ENCODE measurements around the gene SUPT6H.

Gene SUPT6H

DNA sequence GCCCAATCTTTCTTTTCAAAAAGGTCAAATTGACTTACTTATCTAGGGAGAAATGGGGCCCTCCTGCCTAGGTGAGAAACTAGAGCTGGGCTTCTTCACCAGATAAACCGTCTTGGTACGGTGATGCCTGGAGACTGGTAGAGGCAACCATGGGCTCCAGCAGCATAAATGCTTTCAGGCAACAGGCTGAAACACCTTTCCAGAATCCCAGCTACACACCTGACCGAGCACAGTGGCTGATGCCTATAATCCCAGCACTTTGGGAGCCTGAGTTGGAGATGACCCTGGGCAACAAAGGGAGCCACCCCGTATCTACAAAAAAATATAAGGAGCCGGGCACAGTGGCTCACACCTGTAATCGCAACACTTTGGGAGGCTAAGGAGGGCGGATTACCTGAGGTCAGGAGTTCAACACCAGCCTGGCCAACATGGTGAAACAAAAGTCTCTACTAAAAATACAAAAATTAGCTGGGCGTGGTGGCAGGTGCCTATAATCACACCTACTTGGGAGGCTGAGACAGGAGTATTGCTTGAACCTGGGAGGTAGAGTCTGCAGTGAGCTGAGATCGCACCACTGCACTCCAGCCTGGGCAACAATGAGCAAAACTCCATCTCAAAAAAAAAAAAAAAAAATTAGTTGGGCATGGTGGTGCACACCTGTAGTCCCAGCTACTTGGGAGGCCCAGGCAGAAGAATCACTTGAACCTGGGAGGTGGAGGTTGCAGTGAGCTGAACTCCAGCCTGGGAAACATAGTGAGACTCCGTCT lies 89.8 kb downstream of the SUPT6H start:
- no peaks in the 10 kb centered on the region for H3K27me3 ChIP-seq (ENCODE audit: insufficient read depth, low read depth, severe bottlenecking)
- no peak overlapping the region for H3K4me3 ChIP-seq (ENCODE audit: low read depth, low read length)
- TF ChIP-seq, protein P1, sequence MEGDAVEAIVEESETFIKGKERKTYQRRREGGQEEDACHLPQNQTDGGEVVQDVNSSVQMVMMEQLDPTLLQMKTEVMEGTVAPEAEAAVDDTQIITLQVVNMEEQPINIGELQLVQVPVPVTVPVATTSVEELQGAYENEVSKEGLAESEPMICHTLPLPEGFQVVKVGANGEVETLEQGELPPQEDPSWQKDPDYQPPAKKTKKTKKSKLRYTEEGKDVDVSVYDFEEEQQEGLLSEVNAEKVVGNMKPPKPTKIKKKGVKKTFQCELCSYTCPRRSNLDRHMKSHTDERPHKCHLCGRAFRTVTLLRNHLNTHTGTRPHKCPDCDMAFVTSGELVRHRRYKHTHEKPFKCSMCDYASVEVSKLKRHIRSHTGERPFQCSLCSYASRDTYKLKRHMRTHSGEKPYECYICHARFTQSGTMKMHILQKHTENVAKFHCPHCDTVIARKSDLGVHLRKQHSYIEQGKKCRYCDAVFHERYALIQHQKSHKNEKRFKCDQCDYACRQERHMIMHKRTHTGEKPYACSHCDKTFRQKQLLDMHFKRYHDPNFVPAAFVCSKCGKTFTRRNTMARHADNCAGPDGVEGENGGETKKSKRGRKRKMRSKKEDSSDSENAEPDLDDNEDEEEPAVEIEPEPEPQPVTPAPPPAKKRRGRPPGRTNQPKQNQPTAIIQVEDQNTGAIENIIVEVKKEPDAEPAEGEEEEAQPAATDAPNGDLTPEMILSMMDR (IDR thresholded peaks at IDR 0.05; ENCODE audit: low read depth, low read length), result no peak
- DNase-seq, result no peak
- no peaks in the 10 kb centered on the region for H3K9me3 ChIP-seq (ENCODE audit: severe bottlenecking)
- peaks cover 66% of the 10 kb centered on the region for H3K36me3 ChIP-seq
- no peak overlapping the region for H3K27ac ChIP-seq
